HEK293 (cell line): ENCODE data around the gene GRAMD1C.

Experiments
- CTCF ChIA-PET: fragments of 350-600 bp; formaldehyde crosslinking; extraction: SDS; loops from one replicate; lab custom pipeline; 2021; ENCODE audit warnings: antibody characterized with exemption; lab: Yijun Ruan, JAX
- POLR2A ChIA-PET: fragments of 300-600 bp; formaldehyde crosslinking; extraction: SDS; loops from one replicate; lab custom pipeline; 2020; ENCODE audit warnings: antibody characterized with exemption, inconsistent platforms; lab: Yijun Ruan, JAX
- H3K27ac ChIP-seq: fragments of 200-500 bp; sonication (Bioruptor generic); 2 replicates; pipeline ENCODE4 v1.5.1; 2014; ENCODE audit warnings: low read depth, low read length, control low read depth, inconsistent platforms; ENCODE audit errors: extremely low read depth
- H3K36me3 ChIP-seq, 2 experiments: fragments of 200-500 bp in 1 of 2; sonication (Bioruptor generic) in 1 of 2; 1 replicate in 1 of 2; 2 replicates in 1 of 2; pipeline ENCODE4 v1.5.1; 2014 to 2017; ENCODE audit warnings: inconsistent platforms in 2 of 2, low read length in 2 of 2; ENCODE audit not compliant: control insufficient read depth in 2 of 2, insufficient read depth in 1 of 2
- H3K4me1 ChIP-seq: fragments of 200-500 bp; sonication (Bioruptor generic); 2 replicates; pipeline ENCODE4 v1.5.1; 2014; ENCODE audit warnings: mild to moderate bottlenecking, low read length, inconsistent platforms; ENCODE audit not compliant: control insufficient read depth, insufficient read depth
- H3K4me3 ChIP-seq: 2 replicates; pipeline ENCODE4 v1.5.1; 2011; ENCODE audit warnings: low read depth, mild to moderate bottlenecking, control low read depth, low read length, moderate library complexity
- H3K9me3 ChIP-seq: fragments of 200-500 bp; sonication (Bioruptor generic); 2 replicates; pipeline ENCODE4 v1.5.1; 2014; ENCODE audit warnings: low read depth, low read length, inconsistent platforms; ENCODE audit not compliant: control insufficient read depth, insufficient read depth
- BCL11A ChIP-seq: fragments of 450-650 bp; formaldehyde crosslinking; IDR thresholded peaks from 2 replicates; pipeline ENCODE4 v1.5.1; 2016; ENCODE audit warnings: low read depth, missing biosample characterization, missing genetic modification characterization
- HOXC10 ChIP-seq: sonication (generic); formaldehyde crosslinking; IDR thresholded peaks from 2 replicates; pipeline ENCODE4 v1.8.1; 2023; ENCODE audit warnings: mild to moderate bottlenecking, missing genetic modification reagents
- KLF10 ChIP-seq: fragments of 450-650 bp; IDR thresholded peaks from 2 replicates; pipeline ENCODE4 v1.5.1; 2018; ENCODE audit warnings: missing biosample characterization, mild to moderate bottlenecking, missing genetic modification characterization
- KLF8 ChIP-seq: fragments of 450-650 bp; formaldehyde crosslinking; IDR thresholded peaks from 2 replicates; pipeline ENCODE4 v1.5.1; 2016; ENCODE audit warnings: missing biosample characterization, missing genetic modification characterization
- MZF1 ChIP-seq: fragments of 450-650 bp; formaldehyde crosslinking; IDR thresholded peaks from 2 replicates; pipeline ENCODE4 v1.5.1; 2017; ENCODE audit warnings: missing biosample characterization, missing genetic modification characterization, borderline replicate concordance
- TRIM28 ChIP-seq: IDR thresholded peaks from 2 replicates; pipeline ENCODE4 v1.6.1; 2011; ENCODE audit warnings: low read length, control low read depth, borderline replicate concordance
- WT1 ChIP-seq: fragments of 450-650 bp; formaldehyde crosslinking; IDR thresholded peaks from 2 replicates; pipeline ENCODE4 v1.5.1; 2016; ENCODE audit warnings: missing biosample characterization, missing genetic modification characterization
- ZBTB7A ChIP-seq: fragments of 450-650 bp; formaldehyde crosslinking; IDR thresholded peaks from 2 replicates; pipeline ENCODE4 v1.5.1; 2016; ENCODE audit warnings: low read depth, missing biosample characterization, missing genetic modification characterization
- ZBTB8A ChIP-seq: fragments of 450-650 bp; formaldehyde crosslinking; IDR thresholded peaks from 2 replicates; pipeline ENCODE4 v1.5.1; 2016; ENCODE audit warnings: missing biosample characterization, missing genetic modification characterization
- ZFHX2 ChIP-seq: fragments of 450-650 bp; formaldehyde crosslinking; conservative IDR thresholded peaks from 2 replicates; pipeline ENCODE4 v1.5.1; 2016; ENCODE audit warnings: missing biosample characterization, missing genetic modification characterization
- ZFP37 ChIP-seq: fragments of 450-650 bp; formaldehyde crosslinking; IDR thresholded peaks from 2 replicates; pipeline ENCODE4 v1.5.1; 2016; ENCODE audit warnings: missing biosample characterization, missing genetic modification characterization
- ZFP69B ChIP-seq: fragments of 450-650 bp; formaldehyde crosslinking; IDR thresholded peaks from 2 replicates; pipeline ENCODE4 v1.5.1; 2016; ENCODE audit warnings: missing biosample characterization, missing genetic modification characterization
- ZNF132 ChIP-seq: fragments of 450-650 bp; formaldehyde crosslinking; IDR thresholded peaks from 2 replicates; pipeline ENCODE4 v1.5.1; 2017; ENCODE audit warnings: missing biosample characterization, missing genetic modification characterization, borderline replicate concordance
- ZNF140 ChIP-seq: fragments of 450-650 bp; formaldehyde crosslinking; IDR thresholded peaks from 2 replicates; pipeline ENCODE4 v1.5.1; 2016; ENCODE audit warnings: missing biosample characterization, missing genetic modification characterization
- ZNF184 ChIP-seq: fragments of 450-650 bp; IDR thresholded peaks from 2 replicates; pipeline ENCODE4 v1.5.1; 2018; ENCODE audit warnings: missing biosample characterization, mild to moderate bottlenecking, missing genetic modification characterization
- ZNF19 ChIP-seq: fragments of 450-650 bp; formaldehyde crosslinking; IDR thresholded peaks from 2 replicates; pipeline ENCODE4; 2016; ENCODE audit warnings: missing biosample characterization, missing genetic modification characterization, low read depth
- ZNF335 ChIP-seq: fragments of 450-650 bp; formaldehyde crosslinking; conservative IDR thresholded peaks from 2 replicates; pipeline ENCODE4 v1.5.1; 2016; ENCODE audit warnings: missing biosample characterization, missing genetic modification characterization
- ZNF423 ChIP-seq: fragments of 450-650 bp; formaldehyde crosslinking; IDR thresholded peaks from 2 replicates; pipeline ENCODE4 v1.5.1; 2016; ENCODE audit warnings: missing biosample characterization, missing genetic modification characterization
- ZNF433 ChIP-seq: fragments of 450-650 bp; formaldehyde crosslinking; IDR thresholded peaks from 2 replicates; pipeline ENCODE4 v1.5.1; 2016; ENCODE audit warnings: missing biosample characterization, missing genetic modification characterization, low read depth
- ZNF549 ChIP-seq: fragments of 450-650 bp; IDR thresholded peaks from 2 replicates; pipeline ENCODE4 v1.5.1; 2018; ENCODE audit warnings: missing biosample characterization, missing genetic modification characterization, mild to moderate bottlenecking, inconsistent platforms, moderate library complexity
- ZNF555 ChIP-seq: fragments of 450-650 bp; formaldehyde crosslinking; conservative IDR thresholded peaks from 2 replicates; pipeline ENCODE4 v1.5.1; 2017; ENCODE audit warnings: missing biosample characterization, mild to moderate bottlenecking, missing genetic modification characterization, inconsistent platforms
- ZNF561 ChIP-seq: fragments of 450-650 bp; IDR thresholded peaks from 2 replicates; pipeline ENCODE4 v1.5.1; 2018; ENCODE audit warnings: missing biosample characterization, missing genetic modification characterization, borderline replicate concordance
- ZNF654 ChIP-seq: fragments of 450-650 bp; formaldehyde crosslinking; IDR thresholded peaks from 2 replicates; pipeline ENCODE4 v1.5.1; 2016; ENCODE audit warnings: low read depth, missing biosample characterization, missing genetic modification characterization
- ZNF707 ChIP-seq: fragments of 450-650 bp; formaldehyde crosslinking; IDR thresholded peaks from 2 replicates; pipeline ENCODE4 v1.5.1; 2016; ENCODE audit warnings: missing biosample characterization, missing genetic modification characterization
- TF ChIP-seq, protein P1 (sequence below): fragments of 450-650 bp; formaldehyde crosslinking; optimal IDR thresholded peaks from 2 replicates; pipeline ENCODE3; 2016; ENCODE audit warnings: missing biosample characterization, mild to moderate bottlenecking, missing genetic modification characterization
- TF ChIP-seq, protein P2 (sequence below): fragments of 450-650 bp; formaldehyde crosslinking; conservative IDR thresholded peaks from 2 replicates; pipeline ENCODE4 v1.5.1; 2016; ENCODE audit warnings: low read depth, missing biosample characterization, missing genetic modification characterization
- TF ChIP-seq, protein P3 (sequence below): fragments of 450-650 bp; IDR thresholded peaks from 2 replicates; pipeline ENCODE4 v1.5.1; 2018; ENCODE audit warnings: missing biosample characterization, mild to moderate bottlenecking, missing genetic modification characterization
- TF ChIP-seq, protein P4 (sequence below): fragments of 450-650 bp; formaldehyde crosslinking; IDR thresholded peaks from 2 replicates; pipeline ENCODE4 v1.5.1; 2016; ENCODE audit warnings: missing biosample characterization, missing genetic modification characterization
- TF ChIP-seq, protein P5 (sequence below): fragments of 450-650 bp; formaldehyde crosslinking; IDR thresholded peaks from 2 replicates; pipeline ENCODE4 v1.5.1; 2016; ENCODE audit warnings: missing biosample characterization, missing genetic modification characterization

GRAMD1C gene

DNA sequence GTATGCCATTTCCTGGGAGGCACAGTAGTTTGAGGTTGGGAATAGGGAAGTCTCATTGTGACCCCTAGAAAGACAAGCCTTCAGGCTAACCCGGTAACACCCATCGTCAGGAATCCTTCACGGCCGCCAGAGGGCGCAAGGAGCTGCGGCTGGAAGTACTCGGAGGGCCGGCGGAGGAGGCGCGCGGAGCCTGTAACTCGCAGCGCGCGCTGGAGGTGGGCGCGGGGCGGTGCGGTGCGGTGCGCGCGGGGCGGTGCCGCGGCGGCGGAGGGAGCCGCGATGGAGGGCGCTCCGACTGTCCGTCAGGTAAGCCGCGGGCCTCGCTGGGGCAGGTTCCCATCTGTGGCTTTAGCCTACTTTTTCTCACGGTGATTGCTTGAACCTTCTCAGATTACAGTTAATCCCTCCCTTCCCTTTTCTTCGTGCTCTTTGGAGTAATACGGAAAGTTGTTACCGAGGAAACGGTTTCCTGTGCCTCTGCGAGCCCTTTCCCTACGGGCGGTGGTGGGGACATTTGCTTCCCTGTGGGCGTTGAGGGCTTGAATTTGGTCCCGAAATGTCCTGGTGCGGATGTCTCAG is at the start of gene GRAMD1C:
TSS of gene GRAMD1C (plus strand) at position 158 of the 579 bp plus-strand sequence. CDS start at position 280, 122 bp downstream.
- CTCF ChIA-PET = interaction anchor here (0.6 to 1.3 kb wide), 7 partner anchors 13 to 1848 kb away, joined by 3 to 7 read pairs (median 3); no protein-coding TSS in a partner anchor
- POLR2A ChIA-PET = interaction anchor here (0.6 to 0.7 kb wide), 5 partner anchors 76 to 281 kb away, joined by 3 to 5 read pairs (median 3); no protein-coding TSS in a partner anchor
- H3K27ac ChIP-seq = no peak within 1 kb of the TSS
- TF ChIP-seq ZNF423 (tag by site-specific recombination) (no peak), ZFHX2 (peak; percentile 5; the same call in 1 of the 2 replicates), ZNF184 (peak; percentile 55; the same call in 1 of the 2 replicates), TRIM28 (0 out of 2 replicates have a peak, but pooled peaks have one; percentile 55), ZNF335 (tag by site-specific recombination) (peak; percentile 75), ZNF654 (peak; percentile 33; the same call in 1 of the 2 replicates), BCL11A (tag by site-specific recombination) (no peak), MZF1 (tag by site-specific recombination) (peak; percentile 20; the same call in 1 of the 2 replicates), ZNF555 (tag by site-specific recombination) (no peak), KLF10 (tag by site-specific recombination) (peak; percentile 44; the same call in 1 of the 2 replicates), ZBTB7A (tag by site-specific recombination) (no peak), ZNF19 (no peak), ZNF707 (tag by site-specific recombination) (no peak), ZNF561 (tag by site-specific recombination) (peak; percentile 82; the same call in 1 of the 2 replicates), ZNF140 (no peak), ZNF433 (tag by site-specific recombination) (no peak), ZNF132 (tag by site-specific recombination) (no peak), ZBTB8A (peak; percentile 45), ZNF549 (tag by site-specific recombination) (peak; percentile 28; the same call in 1 of the 2 replicates), WT1 (tag by site-specific recombination) (no peak), KLF8 (0 out of 2 replicates have a peak, but pooled peaks have one; percentile 10), HOXC10 (CRISPR knock-in tag) (no peak), ZFP69B (tag by site-specific recombination) (0 out of 2 replicates have a peak, but pooled peaks have one; percentile 30), ZFP37 (tag by site-specific recombination) (no peak)
- TF ChIP-seq, protein P1, sequence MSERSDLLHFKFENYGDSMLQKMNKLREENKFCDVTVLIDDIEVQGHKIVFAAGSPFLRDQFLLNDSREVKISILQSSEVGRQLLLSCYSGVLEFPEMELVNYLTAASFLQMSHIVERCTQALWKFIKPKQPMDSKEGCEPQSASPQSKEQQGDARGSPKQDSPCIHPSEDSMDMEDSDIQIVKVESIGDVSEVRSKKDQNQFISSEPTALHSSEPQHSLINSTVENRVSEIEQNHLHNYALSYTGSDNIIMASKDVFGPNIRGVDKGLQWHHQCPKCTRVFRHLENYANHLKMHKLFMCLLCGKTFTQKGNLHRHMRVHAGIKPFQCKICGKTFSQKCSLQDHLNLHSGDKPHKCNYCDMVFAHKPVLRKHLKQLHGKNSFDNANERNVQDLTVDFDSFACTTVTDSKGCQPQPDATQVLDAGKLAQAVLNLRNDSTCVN (tag by site-specific recombination) = peak; percentile 63
- TF ChIP-seq, protein P2, sequence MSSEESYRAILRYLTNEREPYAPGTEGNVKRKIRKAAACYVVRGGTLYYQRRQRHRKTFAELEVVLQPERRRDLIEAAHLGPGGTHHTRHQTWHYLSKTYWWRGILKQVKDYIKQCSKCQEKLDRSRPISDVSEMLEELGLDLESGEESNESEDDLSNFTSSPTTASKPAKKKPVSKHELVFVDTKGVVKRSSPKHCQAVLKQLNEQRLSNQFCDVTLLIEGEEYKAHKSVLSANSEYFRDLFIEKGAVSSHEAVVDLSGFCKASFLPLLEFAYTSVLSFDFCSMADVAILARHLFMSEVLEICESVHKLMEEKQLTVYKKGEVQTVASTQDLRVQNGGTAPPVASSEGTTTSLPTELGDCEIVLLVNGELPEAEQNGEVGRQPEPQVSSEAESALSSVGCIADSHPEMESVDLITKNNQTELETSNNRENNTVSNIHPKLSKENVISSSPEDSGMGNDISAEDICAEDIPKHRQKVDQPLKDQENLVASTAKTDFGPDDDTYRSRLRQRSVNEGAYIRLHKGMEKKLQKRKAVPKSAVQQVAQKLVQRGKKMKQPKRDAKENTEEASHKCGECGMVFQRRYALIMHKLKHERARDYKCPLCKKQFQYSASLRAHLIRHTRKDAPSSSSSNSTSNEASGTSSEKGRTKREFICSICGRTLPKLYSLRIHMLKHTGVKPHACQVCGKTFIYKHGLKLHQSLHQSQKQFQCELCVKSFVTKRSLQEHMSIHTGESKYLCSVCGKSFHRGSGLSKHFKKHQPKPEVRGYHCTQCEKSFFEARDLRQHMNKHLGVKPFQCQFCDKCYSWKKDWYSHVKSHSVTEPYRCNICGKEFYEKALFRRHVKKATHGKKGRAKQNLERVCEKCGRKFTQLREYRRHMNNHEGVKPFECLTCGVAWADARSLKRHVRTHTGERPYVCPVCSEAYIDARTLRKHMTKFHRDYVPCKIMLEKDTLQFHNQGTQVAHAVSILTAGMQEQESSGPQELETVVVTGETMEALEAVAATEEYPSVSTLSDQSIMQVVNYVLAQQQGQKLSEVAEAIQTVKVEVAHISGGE (tag by site-specific recombination) = peak; percentile 49; the same call in 1 of the 2 replicates
- TF ChIP-seq, protein P3, sequence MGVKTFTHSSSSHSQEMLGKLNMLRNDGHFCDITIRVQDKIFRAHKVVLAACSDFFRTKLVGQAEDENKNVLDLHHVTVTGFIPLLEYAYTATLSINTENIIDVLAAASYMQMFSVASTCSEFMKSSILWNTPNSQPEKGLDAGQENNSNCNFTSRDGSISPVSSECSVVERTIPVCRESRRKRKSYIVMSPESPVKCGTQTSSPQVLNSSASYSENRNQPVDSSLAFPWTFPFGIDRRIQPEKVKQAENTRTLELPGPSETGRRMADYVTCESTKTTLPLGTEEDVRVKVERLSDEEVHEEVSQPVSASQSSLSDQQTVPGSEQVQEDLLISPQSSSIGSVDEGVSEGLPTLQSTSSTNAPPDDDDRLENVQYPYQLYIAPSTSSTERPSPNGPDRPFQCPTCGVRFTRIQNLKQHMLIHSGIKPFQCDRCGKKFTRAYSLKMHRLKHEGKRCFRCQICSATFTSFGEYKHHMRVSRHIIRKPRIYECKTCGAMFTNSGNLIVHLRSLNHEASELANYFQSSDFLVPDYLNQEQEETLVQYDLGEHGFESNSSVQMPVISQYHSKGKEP (tag by site-specific recombination) = 0 out of 2 replicates have a peak, but pooled peaks have one; percentile 33
- TF ChIP-seq, protein P4, sequence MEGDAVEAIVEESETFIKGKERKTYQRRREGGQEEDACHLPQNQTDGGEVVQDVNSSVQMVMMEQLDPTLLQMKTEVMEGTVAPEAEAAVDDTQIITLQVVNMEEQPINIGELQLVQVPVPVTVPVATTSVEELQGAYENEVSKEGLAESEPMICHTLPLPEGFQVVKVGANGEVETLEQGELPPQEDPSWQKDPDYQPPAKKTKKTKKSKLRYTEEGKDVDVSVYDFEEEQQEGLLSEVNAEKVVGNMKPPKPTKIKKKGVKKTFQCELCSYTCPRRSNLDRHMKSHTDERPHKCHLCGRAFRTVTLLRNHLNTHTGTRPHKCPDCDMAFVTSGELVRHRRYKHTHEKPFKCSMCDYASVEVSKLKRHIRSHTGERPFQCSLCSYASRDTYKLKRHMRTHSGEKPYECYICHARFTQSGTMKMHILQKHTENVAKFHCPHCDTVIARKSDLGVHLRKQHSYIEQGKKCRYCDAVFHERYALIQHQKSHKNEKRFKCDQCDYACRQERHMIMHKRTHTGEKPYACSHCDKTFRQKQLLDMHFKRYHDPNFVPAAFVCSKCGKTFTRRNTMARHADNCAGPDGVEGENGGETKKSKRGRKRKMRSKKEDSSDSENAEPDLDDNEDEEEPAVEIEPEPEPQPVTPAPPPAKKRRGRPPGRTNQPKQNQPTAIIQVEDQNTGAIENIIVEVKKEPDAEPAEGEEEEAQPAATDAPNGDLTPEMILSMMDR (tag by site-specific recombination) = peak; percentile 72
- TF ChIP-seq, protein P5, sequence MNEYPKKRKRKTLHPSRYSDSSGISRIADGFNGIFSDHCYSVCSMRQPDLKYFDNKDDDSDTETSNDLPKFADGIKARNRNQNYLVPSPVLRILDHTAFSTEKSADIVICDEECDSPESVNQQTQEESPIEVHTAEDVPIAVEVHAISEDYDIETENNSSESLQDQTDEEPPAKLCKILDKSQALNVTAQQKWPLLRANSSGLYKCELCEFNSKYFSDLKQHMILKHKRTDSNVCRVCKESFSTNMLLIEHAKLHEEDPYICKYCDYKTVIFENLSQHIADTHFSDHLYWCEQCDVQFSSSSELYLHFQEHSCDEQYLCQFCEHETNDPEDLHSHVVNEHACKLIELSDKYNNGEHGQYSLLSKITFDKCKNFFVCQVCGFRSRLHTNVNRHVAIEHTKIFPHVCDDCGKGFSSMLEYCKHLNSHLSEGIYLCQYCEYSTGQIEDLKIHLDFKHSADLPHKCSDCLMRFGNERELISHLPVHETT = no peak

More for the DNA sequence above, at the start of gene GRAMD1C:
- H3K36me3 ChIP-seq = no peaks in the 10 kb centered on the region
- H3K4me3 ChIP-seq = peak within 1 kb of the TSS; percentile 56
- no peaks in the 10 kb centered on the region for H3K4me1 ChIP-seq
- no peaks in the 10 kb centered on the region for H3K9me3 ChIP-seq
